MM.1S (cell line): ENCODE data around the gene BDKRB1.

Source experiments
- CTCF ChIP-seq: fragments of 300-600 bp; sonication (generic); IDR thresholded peaks from 2 replicates; pipeline ENCODE4 v1.5.1; 2016; ENCODE audit warnings: antibody characterized with exemption, low read length, mixed read lengths
- EZH2 ChIP-seq: fragments of 300-600 bp; sonication (generic); optimal IDR thresholded peaks from 2 replicates; pipeline ENCODE3; 2017; ENCODE audit warnings: low read depth, mild to moderate bottlenecking, antibody characterized with exemption, low read length, mixed read lengths

- TF ChIP-seq CTCF (no peak), EZH2 (no peak)
These were observed 13.3 kb downstream of the BDKRB1 start for GRCh38 chr14:96269359-96269710.
